Keratinocyte (primary cell): Measurements from ENCODE around the gene UQCRC1. TPM values are rescaled to one million over a fixed set of nuclear protein-coding genes. Genes with fewer than 3 reads are reported as not detected.

Experiments
- DNase-seq: peaks from one replicate; pipeline ENCODE4 v3.0.0-alpha.2; 2011; ENCODE audit warnings: low read depth, missing footprints, low spot score
- FAIRE-seq: peaks from 2 replicates; lab custom pipeline; 2011; peaks lifted over from hg19 to GRCh38; lab: Jason Lieb, UNC
- H2AFZ ChIP-seq: 2 replicates; pipeline ENCODE4 v1.6.0; 2012; ENCODE audit warnings: low read length, control low read depth, inconsistent platforms; ENCODE audit not compliant: control insufficient read depth
- H3K27ac ChIP-seq: 2 replicates; pipeline ENCODE4 v1.5.1; 2011; ENCODE audit warnings: low read length; ENCODE audit not compliant: control insufficient read depth, insufficient read depth
- H3K27me3 ChIP-seq: 3 replicates; pipeline ENCODE4 v1.6.0; 2011; ENCODE audit warnings: low read length; ENCODE audit not compliant: control insufficient read depth, insufficient read depth; ENCODE audit errors: extremely low read depth
- H3K36me3 ChIP-seq, 2 experiments: 2 replicates in 1 of 2; 3 replicates in 1 of 2; pipeline ENCODE4 v1.5.1; 2011; ENCODE audit warnings: low read length in 2 of 2, mild to moderate bottlenecking in 1 of 2; ENCODE audit not compliant: control insufficient read depth in 2 of 2, insufficient read depth in 2 of 2; ENCODE audit errors: extremely low read depth in 1 of 2
- H3K4me1 ChIP-seq: 3 replicates; pipeline ENCODE4 v1.5.1; 2011; ENCODE audit warnings: low read length; ENCODE audit not compliant: control insufficient read depth, insufficient read depth; ENCODE audit errors: extremely low read depth
- H3K4me2 ChIP-seq: 3 replicates; pipeline ENCODE4 v1.6.0; 2011; ENCODE audit warnings: low read depth, low read length; ENCODE audit not compliant: control insufficient read depth, insufficient read depth; ENCODE audit errors: extremely low read depth
- H3K4me3 ChIP-seq, 3 experiments: fragments of 200-600 bp in 1 of 3; sonication (generic) in 1 of 3; 2 replicates in 2 of 3; 3 replicates in 1 of 3; pipeline ENCODE4 v1.5.1; 2011 to 2016; ENCODE audit warnings: low read length in 3 of 3, mild to moderate bottlenecking in 3 of 3, control low read depth in 2 of 3, inconsistent platforms in 1 of 3, low read depth in 1 of 3, mixed read lengths in 1 of 3, mixed run types in 1 of 3, moderate library complexity in 1 of 3; ENCODE audit not compliant: control insufficient read depth in 2 of 3, insufficient read depth in 2 of 3; ENCODE audit errors: extremely low read depth in 1 of 3
- H3K79me2 ChIP-seq: 2 replicates; pipeline ENCODE4 v1.6.0; 2012; ENCODE audit warnings: low read length; ENCODE audit not compliant: control insufficient read depth, insufficient read depth
- H3K9ac ChIP-seq: 3 replicates; pipeline ENCODE4 v1.6.0; 2011; ENCODE audit warnings: low read length; ENCODE audit not compliant: control insufficient read depth, insufficient read depth; ENCODE audit errors: extremely low read depth
- H3K9me1 ChIP-seq: 3 replicates; pipeline ENCODE4 v1.6.0; 2011; ENCODE audit warnings: low read length; ENCODE audit not compliant: control insufficient read depth, insufficient read depth; ENCODE audit errors: extremely low read depth
- H3K9me3 ChIP-seq: 2 replicates; pipeline ENCODE4 v1.5.1; 2012; ENCODE audit warnings: low read depth, low read length; ENCODE audit not compliant: control insufficient read depth
- H4K20me1 ChIP-seq: 3 replicates; pipeline ENCODE4 v1.6.0; 2011; ENCODE audit warnings: low read length; ENCODE audit not compliant: control insufficient read depth, insufficient read depth; ENCODE audit errors: extremely low read depth
- CTCF ChIP-seq, 3 experiments: IDR thresholded peaks in 1 of 3; conservative IDR thresholded peaks in 1 of 3; optimal IDR thresholded peaks in 1 of 3; 2 replicates in 2 of 3; 3 replicates in 1 of 3; pipeline versions ENCODE3 to v1.5.1; 2011; ENCODE audit warnings: low read length in 3 of 3, mild to moderate bottlenecking in 3 of 3, moderate library complexity in 2 of 3, control low read depth in 1 of 3, inconsistent platforms in 1 of 3; ENCODE audit not compliant: insufficient read depth in 2 of 3; ENCODE audit errors: extremely low read depth in 1 of 3
- EZH2 ChIP-seq: IDR thresholded peaks from one replicate; pipeline ENCODE4 v1.6.1; 2012; ENCODE audit warnings: inconsistent platforms, mild to moderate bottlenecking, low read length, moderate library complexity
- dilution Hi-C: fragments of 300-500 bp; cut with MboI; formaldehyde crosslinking; loops from one replicate; pipeline ENCODE4 v1.7.0; 2020; ENCODE audit warnings: low sequenced_read_pairs; ENCODE audit not compliant: extremely low pct_ligation_motif_present
- polyA plus RNA-seq, 5 experiments: library from polyadenylated mRNA; depleted of rRNA in 3 of 5; stranded (reverse) in 3 of 5; stranded (forward) in 1 of 5; unstranded in 1 of 5; fragments of >200 nt; gene quantifications; 1 replicate in 1 of 5; 2 replicates in 3 of 5; 3 replicates in 1 of 5; pipeline versions ENCODE4 v1.2.1 to v1.2.3, GENCODE V29; 2011 to 2012; ENCODE audit warnings: missing spikeins in 2 of 5, low read depth in 1 of 5, low replicate concordance in 1 of 5

UQCRC1 gene
- polyA plus RNA-seq, 1 donor (not counting 4 experiments of a cell fraction or from before 2014, with no cell fraction given), result 440 TPM

- Histone ChIP-seq H3K79me2 (peaks cover 4% of the 10 kb centered on the region), H3K9me3 (no peaks in the 10 kb centered on the region), H3K27ac (peak overlapping the region; percentile 98), H3K9me1 (no peaks in the 10 kb centered on the region), H3K9ac (peak overlapping the region; percentile 74), H4K20me1 (no peaks in the 10 kb centered on the region), H3K4me2 (peak overlapping the region; percentile 83), H2AFZ (no peak overlapping the region), H3K4me1 (peaks cover 57% of the 10 kb centered on the region), H3K4me3 (peak overlapping the region in 2 of 3 experiments; percentile 19 to 28), H3K36me3 (peaks cover 40 to 49% of the 10 kb centered on the region in 2 experiments), H3K27me3 (no peaks in the 10 kb centered on the region)
- dilution Hi-C loops, result no loop called here
- FAIRE-seq (no peak), DNase-seq (no peak)
- TF ChIP-seq EZH2 (no peak), CTCF (optimal IDR thresholded peaks at IDR 0.05 in 1 of 3, IDR thresholded peaks at IDR 0.05 in 1 of 3, conservative IDR thresholded peaks at IDR 0.05 in 1 of 3; ENCODE audit: extremely low read depth in 1 of 3, insufficient read depth in 2 of 3, low read length in 3 of 3) (peak in 1 of 3 experiments; percentile 12)
Observed at GRCh38 chr3:48599509-48600285, 9.7 kb downstream of the UQCRC1 start.

- TF ChIP-seq CTCF (optimal IDR thresholded peaks at IDR 0.05 in 1 of 3, IDR thresholded peaks at IDR 0.05 in 1 of 3, conservative IDR thresholded peaks at IDR 0.05 in 1 of 3; ENCODE audit: extremely low read depth in 1 of 3, insufficient read depth in 2 of 3, low read length in 3 of 3) (no peak), EZH2 (no peak)
- no peak overlapping the region for H2AFZ ChIP-seq
- H3K4me2 ChIP-seq, result peak overlapping the region; percentile 83
- H3K9me3 ChIP-seq, result no peaks in the 10 kb centered on the region
- H3K9me1 ChIP-seq, result no peaks in the 10 kb centered on the region
- DNase-seq (peak; percentile 100), FAIRE-seq (peak; percentile 100)
- H3K9ac ChIP-seq, result peak overlapping the region; percentile 74
- peak overlapping the region; percentile 98 for H3K27ac ChIP-seq
- peaks cover 10% of the 10 kb centered on the region for H3K79me2 ChIP-seq
- dilution Hi-C loops, result no loop called here
- peak overlapping the region in 1 of 3 experiments; percentile 28 for H3K4me3 ChIP-seq
- peaks cover 36 to 43% of the 10 kb centered on the region in 2 experiments for H3K36me3 ChIP-seq
- no peaks in the 10 kb centered on the region for H4K20me1 ChIP-seq
- H3K4me1 ChIP-seq, result peaks cover 59% of the 10 kb centered on the region
- no peaks in the 10 kb centered on the region for H3K27me3 ChIP-seq
Observed at GRCh38 chr3:48599077-48599501, 10.4 kb downstream of the UQCRC1 start.
